Posterior cingulate gyrus (tissue), 11 donors: Measurements from ENCODE around the gene FLT3.
"Not testable (repeated sequence)": the region's sequence is repeated elsewhere in the genome, so short reads cannot be mapped to it uniquely, and the experiment has no call there.

Experiments
- DNase-seq, 10 donors: peaks; one replicate each; pipeline versions ENCODE4 v3.0.0 to v3.0.0-alpha.2; 2020 to 2021; ENCODE audit warnings: mixed read lengths in 3 of 10
- intact Hi-C: fragments of 100-400 bp; cut with DNase I; formaldehyde crosslinking; loops from one replicate; pipeline ENCODE4 v1.15.1; 2023

The FLT3 gene

GRCh38 chr13:28101886-28102285, 1.5 kb upstream of the FLT3 start:
- intact Hi-C loops: not testable (repeated sequence)
- peak in 1 of 10 donors; percentile 44 for DNase-seq

GRCh38 chr13:28099396-28100149, 803 bp downstream of the FLT3 start:
- DNase-seq: peak in 1 of 10 donors; percentile 59
- intact Hi-C loops: no loop called here

DNA sequence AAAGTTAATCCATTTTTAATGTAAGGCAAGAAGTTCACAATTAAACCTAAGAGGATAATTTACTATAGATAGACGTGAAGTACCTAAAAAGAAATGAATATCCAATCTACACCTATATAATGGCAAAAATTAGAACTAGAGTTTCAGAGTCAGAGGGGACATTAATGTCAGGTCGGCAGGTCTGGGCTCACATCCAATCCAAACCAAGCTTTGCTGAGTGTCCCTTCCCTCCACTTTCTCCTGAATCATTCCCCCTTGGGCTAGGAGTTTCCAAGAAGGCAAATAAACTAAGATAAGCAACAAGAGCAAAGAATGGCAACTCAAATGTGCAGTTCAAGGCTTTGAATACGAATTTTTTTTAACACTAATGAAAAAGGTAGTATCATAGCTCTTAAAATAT, 2.9 kb downstream of the FLT3 start:
- DNase-seq: no peak

DNA sequence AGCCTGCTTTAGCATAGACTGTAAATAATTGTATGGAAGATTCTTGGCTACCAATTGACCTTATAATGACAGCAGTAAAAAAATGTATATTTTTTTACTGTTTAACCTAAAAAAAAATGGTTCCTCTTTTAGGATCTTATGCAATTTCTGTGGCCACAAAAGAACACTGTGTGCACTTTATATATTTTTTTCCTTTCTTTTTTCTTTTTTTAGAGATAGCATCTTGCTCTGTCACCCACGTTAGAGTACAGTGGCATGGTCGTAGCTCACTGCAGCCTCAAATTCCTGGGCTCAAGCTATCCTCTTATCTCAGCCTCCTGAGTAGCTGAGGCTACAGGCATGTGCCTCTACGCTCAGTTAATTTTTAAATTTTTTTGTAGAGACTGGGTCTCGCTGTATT, 6.1 kb downstream of the FLT3 start:
- DNase-seq: no peak
- intact Hi-C loops: no loop called here

More for the DNA sequence above, 2.9 kb downstream of the FLT3 start:
- intact Hi-C loops: no loop called here

GRCh38 chr13:28093881-28094280, 6.5 kb downstream of the FLT3 start:
- no peak for DNase-seq
- intact Hi-C loops: no loop called here

DNA sequence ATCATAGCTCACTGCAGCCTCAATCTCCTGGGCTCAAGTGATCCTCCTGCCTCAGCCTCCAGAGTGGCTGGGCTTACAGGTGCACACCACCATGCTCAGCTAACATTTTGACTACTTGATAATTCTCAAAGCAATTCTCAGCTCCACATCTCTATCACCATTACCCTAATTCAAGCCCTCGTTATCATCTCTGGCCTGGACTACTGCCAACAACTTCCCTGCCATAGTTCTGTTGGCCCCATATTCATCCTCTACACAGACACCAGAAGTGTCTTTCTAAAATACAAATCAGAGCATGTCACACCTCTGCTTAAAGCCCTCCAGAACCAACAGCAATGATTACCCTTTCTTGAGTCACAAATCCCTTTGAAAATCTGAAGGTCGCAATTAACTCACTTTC, 7.9 kb downstream of the FLT3 start:
- no peak for DNase-seq
- intact Hi-C loops: no loop called here

GRCh38 chr13:28089065-28089464, 11.3 kb downstream of the FLT3 start:
- no peak for DNase-seq
- intact Hi-C loops: no loop called here

GRCh38 chr13:28077820-28078219, 22.6 kb downstream of the FLT3 start:
- DNase-seq, intact Hi-C loops: not testable (repeated sequence)

DNA sequence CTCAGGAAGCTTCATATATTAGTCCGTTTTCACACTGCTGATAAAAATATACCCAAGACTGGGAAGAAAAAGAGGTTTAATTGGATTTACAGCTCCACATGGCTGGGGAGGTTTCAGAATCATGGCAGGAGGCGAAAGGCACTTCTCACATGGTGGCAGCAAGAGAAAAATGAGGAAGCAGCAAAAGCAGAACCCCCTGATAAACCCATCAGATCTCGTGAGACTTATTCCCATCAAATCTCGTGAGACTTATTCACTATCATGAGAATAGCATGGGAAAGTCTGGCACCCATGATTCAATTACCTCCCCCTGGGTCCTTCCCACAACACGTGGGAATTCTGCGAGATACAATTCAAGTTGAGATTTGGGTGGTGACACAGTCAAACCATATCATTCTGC, 23.1 kb downstream of the FLT3 start:
- intact Hi-C loops: no loop called here

GRCh38 chr13:28071424-28071823, 29.0 kb downstream of the FLT3 start:
- DNase-seq: no peak
- intact Hi-C loops: no loop called here

More for the DNA sequence above, 23.1 kb downstream of the FLT3 start:
- no peak for DNase-seq

DNA sequence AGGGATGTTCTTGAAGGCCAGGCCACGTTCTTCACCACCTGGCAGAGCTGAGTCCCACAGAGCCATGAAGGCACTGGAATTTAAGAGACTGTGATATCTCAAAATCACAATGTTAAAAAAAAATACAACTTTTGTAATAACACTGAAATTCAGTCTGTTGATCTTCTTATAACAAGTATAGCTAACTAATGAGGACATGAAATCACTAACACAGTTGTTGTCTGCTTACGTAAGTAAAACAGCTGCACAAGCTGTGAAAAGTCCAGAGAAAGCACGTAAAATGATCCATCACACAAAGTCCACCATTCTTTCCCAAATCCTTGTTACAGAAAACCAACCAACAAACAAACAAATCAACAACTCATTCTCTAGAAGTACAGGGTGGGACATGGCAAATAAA, 32.9 kb downstream of the FLT3 start:
- DNase-seq: no peak
- intact Hi-C loops: no loop called here

GRCh38 chr13:28058866-28059613, 41.3 kb downstream of the FLT3 start:
- intact Hi-C loops: no loop called here
- peak in 2 of 10 donors; percentile 21 to 28 for DNase-seq

- intact Hi-C loops: no loop called here
- no peak for DNase-seq
These were observed 43.2 kb downstream of the FLT3 start for GRCh38 chr13:28056970-28057712.

DNA sequence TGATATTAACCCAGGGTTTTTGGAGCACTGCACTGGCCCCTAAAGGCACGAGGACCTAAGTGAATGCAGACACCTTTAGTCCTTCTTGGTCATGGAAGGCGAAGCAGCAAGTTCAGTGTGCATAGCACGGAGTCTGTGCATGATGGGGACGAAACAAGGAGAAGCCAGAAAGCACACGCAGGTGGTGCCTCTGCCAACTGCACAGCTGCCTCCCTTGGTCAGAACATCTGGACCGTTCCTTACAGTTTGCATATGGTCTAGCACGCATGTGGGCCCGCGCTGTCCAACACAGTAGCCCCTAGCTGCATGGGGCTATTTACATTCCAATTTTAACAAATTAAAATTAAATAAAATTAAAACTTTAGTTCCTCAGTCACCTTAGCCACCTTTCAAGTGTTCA, 44.0 kb downstream of the FLT3 start:
- intact Hi-C loops: no loop called here
- DNase-seq: no peak

DNA sequence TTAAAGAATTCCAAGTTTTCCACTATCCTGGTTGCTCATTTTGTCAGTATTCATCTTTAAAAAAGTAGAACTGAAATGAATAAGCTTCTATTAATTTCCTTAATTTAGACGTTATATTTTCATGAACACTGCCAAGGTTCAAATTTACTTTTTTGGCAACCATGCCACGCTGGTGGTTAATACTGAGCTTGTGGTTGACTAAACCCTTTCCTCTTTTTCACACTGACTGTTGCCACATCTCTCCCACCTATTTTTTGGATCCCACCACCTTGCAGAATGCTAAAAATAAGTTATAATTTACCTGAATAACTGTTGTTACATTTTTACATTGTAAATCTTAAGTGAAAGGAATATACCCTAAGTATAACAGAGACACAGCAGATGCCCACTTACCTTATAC, 45.0 kb downstream of the FLT3 start:
- intact Hi-C loops: no loop called here
- no peak for DNase-seq

DNA sequence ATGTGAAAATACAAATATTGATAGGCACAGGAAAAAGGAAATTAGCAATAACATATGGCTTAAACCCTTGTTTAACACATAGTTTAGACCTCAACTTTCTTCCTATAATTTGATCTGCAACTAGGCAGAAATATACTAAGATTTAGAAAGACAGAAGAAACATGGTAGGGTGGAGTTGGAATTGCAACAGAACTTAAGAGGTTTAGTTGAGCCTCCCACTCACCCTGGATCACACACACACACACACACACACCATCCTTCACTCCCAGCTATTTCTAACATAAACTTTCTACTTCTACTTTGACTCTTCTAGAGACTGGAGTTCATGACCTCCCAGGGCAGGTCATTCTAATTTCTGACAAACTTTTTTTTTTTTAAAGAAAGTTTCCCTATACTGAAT, 47.4 kb downstream of the FLT3 start:
- intact Hi-C loops: no loop called here
- DNase-seq: no peak

GRCh38 chr13:28049880-28050875, 50.2 kb downstream of the FLT3 start:
- intact Hi-C loops: no loop called here
- DNase-seq: no peak

DNA sequence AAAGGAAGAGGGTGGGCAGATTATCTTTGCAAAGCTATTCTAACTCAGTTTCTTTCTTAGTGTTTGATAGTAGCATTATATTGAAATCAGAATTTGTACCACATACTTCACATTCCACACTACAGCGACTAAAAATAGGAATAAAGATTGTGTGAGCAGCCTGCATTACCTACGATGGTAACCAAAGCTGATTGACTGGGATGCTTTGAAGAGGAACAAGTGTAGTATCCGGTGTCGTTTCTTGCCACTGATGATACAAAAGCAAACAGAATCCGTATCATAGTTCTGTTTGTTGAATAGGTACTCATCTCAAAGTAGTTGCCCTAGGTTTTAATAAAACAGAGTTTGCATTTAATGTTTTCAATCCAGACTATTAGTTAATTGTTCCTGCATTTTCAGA, 51.2 kb downstream of the FLT3 start:
- intact Hi-C loops: no loop called here
- DNase-seq: no peak

- no peak for DNase-seq
- intact Hi-C loops: no loop called here
These were observed 51.6 kb downstream of the FLT3 start for GRCh38 chr13:28048768-28049167.

- intact Hi-C loops: no loop called here
- no peak for DNase-seq
These were observed 52.5 kb downstream of the FLT3 start for GRCh38 chr13:28047757-28048388.
